HFFc6 (cell line): ENCODE measurements around the gene SFSWAP. TPM values are rescaled to one million over a fixed set of nuclear protein-coding genes. Genes with fewer than 3 reads are reported as not detected.

ENCODE experiments used
- DNase-seq: peaks from one replicate; pipeline ENCODE4 v3.0.0-alpha.2; 2018
- H3K27ac Mint-ChIP-seq: 2 replicates; pipeline ENCODE4 v1.8.0; 2020; ENCODE audit warnings: mild to moderate bottlenecking, mixed read lengths
- H3K27me3 Mint-ChIP-seq: 2 replicates; pipeline ENCODE4 v1.8.0; 2021; ENCODE audit warnings: mild to moderate bottlenecking, moderate library complexity, mixed read lengths; ENCODE audit not compliant: insufficient read depth
- H3K36me3 Mint-ChIP-seq: 2 replicates; pipeline ENCODE4 v1.8.0; 2021; ENCODE audit warnings: low read depth, mixed read lengths
- H3K4me1 Mint-ChIP-seq: 2 replicates; pipeline ENCODE4 v1.8.0; 2020; ENCODE audit warnings: low read depth, mixed read lengths
- H3K4me3 Mint-ChIP-seq: 2 replicates; pipeline ENCODE4 v1.8.0; 2020; ENCODE audit warnings: mild to moderate bottlenecking, moderate library complexity, mixed read lengths
- H3K9me3 Mint-ChIP-seq: 2 replicates; pipeline ENCODE4 v1.8.0; 2020; ENCODE audit warnings: mild to moderate bottlenecking, mixed read lengths
- CTCF ChIP-seq: fragments of 200-600 bp; sonication (generic); IDR thresholded peaks from 2 replicates; pipeline ENCODE4 v1.5.0; 2021; ENCODE audit warnings: antibody characterized with exemption, mild to moderate bottlenecking
- total RNA-seq, 6 experiments: library from RNA; stranded (reverse); fragmentation: NEBNext Ultra II Directional; extraction: Animal tissue kit (Norgen Biotek cat#: 25700); gene quantifications; 2 replicates in 1 of 6; 3 replicates in 5 of 6; pipeline ENCODE4 v1.2.3, GENCODE V29; 2021

The SFSWAP gene
- total RNA-seq, 6 experiments from 2014 or later, result 23.9 to 32.4 (median 28.8) TPM

- Mint-ChIP-seq H3K27me3 (peaks cover 9% of the 10 kb centered on the region), H3K27ac (peak overlapping the region; percentile 88), H3K9me3 (no peaks in the 10 kb centered on the region), H3K36me3 (no peaks in the 10 kb centered on the region), H3K4me3 (peak overlapping the region; percentile 89), H3K4me1 (peaks cover 21% of the 10 kb centered on the region)
- TF ChIP-seq CTCF, result peak; percentile 76
- DNase-seq, result peak; percentile 82
Measured at GRCh38 chr12:131830335-131830913, 119.5 kb downstream of the SFSWAP start.

- Mint-ChIP-seq H3K4me3 (peak overlapping the region; percentile 89), H3K9me3 (no peaks in the 10 kb centered on the region), H3K4me1 (peaks cover 16% of the 10 kb centered on the region), H3K27me3 (peaks cover 5% of the 10 kb centered on the region), H3K27ac (peak overlapping the region; percentile 88), H3K36me3 (no peaks in the 10 kb centered on the region)
- DNase-seq, result peak; percentile 29
- TF ChIP-seq CTCF, result no peak
Measured at GRCh38 chr12:131830914-131831571, 120.2 kb downstream of the SFSWAP start.

- no peaks in the 10 kb centered on the region for H3K9me3 Mint-ChIP-seq
- peak; percentile 38 for DNase-seq
- H3K4me1 Mint-ChIP-seq, result peaks cover 16% of the 10 kb centered on the region
- peaks cover 2% of the 10 kb centered on the region for H3K27me3 Mint-ChIP-seq
- TF ChIP-seq CTCF, result no peak
- H3K27ac Mint-ChIP-seq, result peak overlapping the region; percentile 88
- no peaks in the 10 kb centered on the region for H3K36me3 Mint-ChIP-seq
- peak overlapping the region; percentile 89 for H3K4me3 Mint-ChIP-seq
Measured at GRCh38 chr12:131831635-131832041, 120.7 kb downstream of the SFSWAP start.

- peak overlapping the region; percentile 77 for H3K4me3 Mint-ChIP-seq
- peak; percentile 83 for DNase-seq
- peak overlapping the region; percentile 75 for H3K27ac Mint-ChIP-seq
- no peaks in the 10 kb centered on the region for H3K36me3 Mint-ChIP-seq
- peaks cover 2% of the 10 kb centered on the region for H3K27me3 Mint-ChIP-seq
- TF ChIP-seq CTCF, result no peak
- peaks cover 16% of the 10 kb centered on the region for H3K4me1 Mint-ChIP-seq
- no peaks in the 10 kb centered on the region for H3K9me3 Mint-ChIP-seq
Measured at GRCh38 chr12:131832321-131833231, 121.7 kb downstream of the SFSWAP start.

GRCh38 chr12:131833288-131833895, 122.5 kb downstream of the SFSWAP start:
- no peaks in the 10 kb centered on the region for H3K9me3 Mint-ChIP-seq
- H3K4me3 Mint-ChIP-seq, result peak overlapping the region; percentile 77; the same call in 1 of the 2 replicates

More at GRCh38 chr12:131833288-131833895, 122.5 kb downstream of the SFSWAP start:
- H3K4me1 Mint-ChIP-seq, result peaks cover 16% of the 10 kb centered on the region
- H3K27me3 Mint-ChIP-seq, result peaks cover 2% of the 10 kb centered on the region
- H3K36me3 Mint-ChIP-seq, result no peaks in the 10 kb centered on the region
- TF ChIP-seq CTCF, result no peak
- no peak for DNase-seq
- H3K27ac Mint-ChIP-seq, result peak overlapping the region; percentile 75
